B cell (primary cell): ENCODE measurements around the gene AGAP9. TPM values are rescaled to one million over a fixed set of nuclear protein-coding genes. Genes with fewer than 3 reads are reported as not detected.

Source experiments
- ATAC-seq: fragments of 200-7000 bp; cut with Tn5 transposase; one replicate; pipeline ENCODE4 v1.10.0; 2021; ENCODE audit warnings: low read depth, mild to moderate bottlenecking, moderate number of reproducible peaks, moderate library complexity
- CTCF ChIA-PET: fragments of 350-600 bp; sonication (Branson Sonifier 250); formaldehyde crosslinking; loops from one replicate; lab custom pipeline; 2021; ENCODE audit warnings: antibody characterized with exemption, inconsistent platforms; lab: Charles Lee
- POLR2A ChIA-PET: fragments of 350-600 bp; sonication (Branson Sonifier 250); formaldehyde crosslinking; loops from one replicate; lab custom pipeline; 2021; ENCODE audit warnings: antibody characterized with exemption; lab: Charles Lee
- DNase-seq: peaks from one replicate; pipeline ENCODE4 v3.0.0; 2013
- H2AFZ ChIP-seq: 2 replicates; pipeline ENCODE4 v1.6.1; 2012; ENCODE audit warnings: mild to moderate bottlenecking, low read depth, low read length; ENCODE audit not compliant: insufficient read depth, poor library complexity, severe bottlenecking
- H3K27ac ChIP-seq, 2 donors: 1 replicate in 1 of 2; 2 replicates in 1 of 2; pipeline ENCODE4 v1.5.1; 2012 to 2013; ENCODE audit warnings: low read length in 2 of 2, mild to moderate bottlenecking in 2 of 2, moderate library complexity in 1 of 2
- H3K27me3 ChIP-seq, 4 experiments: fragments of 200-600 bp in 1 of 4; sonication (generic) in 1 of 4; replicated peaks in 1 of 4; 1 replicate in 2 of 4; 2 replicates in 2 of 4; pipeline versions ENCODE4 v1.6.1 to v1.7.0; 2013 to 2016; ENCODE audit warnings: low read length in 3 of 4, mild to moderate bottlenecking in 2 of 4, mixed read lengths in 1 of 4, moderate library complexity in 1 of 4; ENCODE audit not compliant: insufficient read depth in 4 of 4, control insufficient read depth in 3 of 4; ENCODE audit errors: control extremely low read depth in 1 of 4
- H3K36me3 ChIP-seq, 2 experiments: replicated peaks in 1 of 2; 1 replicate in 1 of 2; 2 replicates in 1 of 2; pipeline versions ENCODE4 v1.6.1 to v1.7.1; 2013; ENCODE audit warnings: low read length in 1 of 2; ENCODE audit not compliant: insufficient read depth in 2 of 2, control insufficient read depth in 1 of 2; ENCODE audit errors: control extremely low read depth in 1 of 2, extremely low read depth in 1 of 2
- H3K4me1 ChIP-seq, 2 donors: fragments of 200-600 bp in 1 of 2; sonication (generic) in 1 of 2; 1 replicate in 1 of 2; 2 replicates in 1 of 2; pipeline versions ENCODE4 v1.5.1 to v1.6.1; 2013 to 2017; ENCODE audit warnings: low read length in 2 of 2; ENCODE audit not compliant: control insufficient read depth in 2 of 2, insufficient read depth in 2 of 2
- H3K4me2 ChIP-seq: replicated peaks from 2 replicates; pipeline ENCODE3; 2012; ENCODE audit warnings: mild to moderate bottlenecking, low read depth, low read length; ENCODE audit not compliant: poor library complexity, severe bottlenecking
- H3K4me3 ChIP-seq, 5 experiments: fragments of 200-600 bp in 1 of 5; sonication (generic) in 1 of 5; 1 replicate in 3 of 5; 2 replicates in 2 of 5; pipeline versions ENCODE4 v1.5.1 to v1.7.0; 2011 to 2016; ENCODE audit warnings: low read length in 4 of 5, mild to moderate bottlenecking in 4 of 5, low read depth in 2 of 5, control low read depth in 1 of 5, moderate library complexity in 1 of 5; ENCODE audit not compliant: insufficient read depth in 1 of 5; ENCODE audit errors: control extremely low read depth in 1 of 5, extremely low read depth in 1 of 5
- H3K79me2 ChIP-seq: fragments of 200-600 bp; sonication (generic); one replicate; pipeline ENCODE4 v1.6.0; 2016; ENCODE audit warnings: low read length; ENCODE audit not compliant: control insufficient read depth, insufficient read depth
- H3K9ac ChIP-seq: fragments of 200-600 bp; sonication (generic); 2 replicates; pipeline ENCODE4 v1.6.1; 2017; ENCODE audit warnings: mild to moderate bottlenecking, low read length, moderate library complexity
- H3K9me3 ChIP-seq, 3 donors: one replicate each; pipeline versions ENCODE4 v1.6.1 to v1.7.1; 2013; ENCODE audit warnings: low read length in 2 of 3; ENCODE audit not compliant: control insufficient read depth in 2 of 3, insufficient read depth in 1 of 3; ENCODE audit errors: control extremely low read depth in 1 of 3
- H4K20me1 ChIP-seq: 2 replicates; pipeline ENCODE4 v1.6.0; 2012; ENCODE audit warnings: mild to moderate bottlenecking, low read length; ENCODE audit not compliant: insufficient read depth, control insufficient read depth, poor library complexity, severe bottlenecking
- H3K27ac Mint-ChIP-seq: one replicate; pipeline ENCODE4 v1.8.0; 2021; ENCODE audit warnings: mixed read lengths
- H3K27me3 Mint-ChIP-seq: one replicate; pipeline ENCODE4 v1.8.0; 2021; ENCODE audit warnings: mixed read lengths
- H3K4me1 Mint-ChIP-seq: one replicate; pipeline ENCODE4 v1.8.0; 2021; ENCODE audit warnings: mixed read lengths
- H3K4me3 Mint-ChIP-seq: one replicate; pipeline ENCODE4 v1.8.0; 2021; ENCODE audit warnings: mixed read lengths
- H3K9me3 Mint-ChIP-seq: one replicate; pipeline ENCODE4 v1.8.0; 2022; ENCODE audit warnings: mixed read lengths; ENCODE audit not compliant: insufficient read depth
- EZH2 ChIP-seq: IDR thresholded peaks from 2 replicates; pipeline ENCODE4 v1.6.1; 2012; ENCODE audit warnings: borderline replicate concordance, low read depth, mild to moderate bottlenecking, moderate library complexity, low read length; ENCODE audit not compliant: insufficient read depth, poor library complexity, severe bottlenecking
- whole genome bisulfite sequencing: methylation state at CpG from one replicate; pipeline ENCODE4 v1.1.5; 2013; ENCODE audit warnings: missing lambda C conversion rate; ENCODE audit not compliant: insufficient coverage; 5-methylcytosine and 5-hydroxymethylcytosine counted together
- intact Hi-C: fragments of 100-400 bp; cut with micrococcal nuclease; formaldehyde crosslinking; loops from one replicate; pipeline ENCODE4 v1.10.0; 2022
- polyA plus RNA-seq: library from polyadenylated mRNA; depleted of rRNA; stranded (reverse); fragments of >200 nt; gene quantifications from 2 replicates; pipeline ENCODE4 v1.2.3, GENCODE V29; 2012
- total RNA-seq, 2 donors: library from RNA; stranded (reverse); fragments of 120-200 nt in 1 of 2; gene quantifications; 1 replicate in 1 of 2; 2 replicates in 1 of 2; pipeline versions ENCODE4 v1.2.3 to v1.2.4, GENCODE V29; 2013 to 2022
- TF ChIP-seq, protein P1 (sequence below): fragments of 200-600 bp; IDR thresholded peaks from one replicate; pipeline ENCODE4 v1.8.0; 2022; ENCODE audit warnings: antibody characterized with exemption, mild to moderate bottlenecking

The AGAP9 gene
- total and polyA plus RNA-seq, 2 donors (not counting 1 experiment from before 2014, with no cell fraction given) = 6.7 to 16.8 TPM

DNA sequence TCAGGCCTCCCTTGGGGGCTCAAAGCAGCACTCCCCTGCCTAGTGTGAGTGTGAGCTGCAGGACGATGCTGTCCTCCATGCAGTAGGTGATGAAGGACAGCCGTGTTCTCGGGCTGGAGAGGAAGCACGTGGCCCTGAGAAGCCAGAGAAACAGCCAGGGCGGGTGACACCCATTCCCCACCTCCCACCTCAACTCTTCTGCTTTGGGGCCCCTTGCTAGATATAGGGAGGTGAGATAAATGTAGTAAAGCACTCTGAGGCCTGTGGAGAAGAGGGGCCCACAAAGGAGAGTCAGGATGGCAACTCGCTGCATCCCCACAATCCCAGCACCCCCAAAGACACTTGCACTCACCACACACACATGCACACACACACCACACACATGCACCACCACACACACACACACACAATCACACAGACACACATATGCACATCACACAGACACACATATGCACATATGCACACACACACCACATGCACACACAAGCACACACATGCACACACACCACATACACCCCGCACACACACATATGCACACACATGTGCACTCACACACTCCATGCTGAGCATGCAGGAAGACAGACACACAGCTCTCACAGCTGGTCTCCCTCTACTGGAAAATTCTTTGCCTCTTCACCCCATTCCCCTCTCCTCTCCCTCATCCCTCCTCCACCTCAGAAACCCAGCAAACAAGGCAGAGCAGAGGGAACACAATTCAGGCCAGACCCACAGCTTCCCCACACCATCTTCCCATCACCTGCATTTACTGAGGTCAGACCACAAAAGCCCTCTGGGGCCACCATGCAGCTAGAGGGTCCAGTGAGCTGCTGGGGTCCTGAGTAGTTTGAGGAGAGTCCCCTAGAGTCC is 70.1 kb downstream of the AGAP9 start:
- Mint-ChIP-seq H3K27ac (no peak overlapping the region), H3K4me3 (no peak overlapping the region), H3K4me1 (peaks cover 10% of the 10 kb centered on the region), H3K27me3 (peaks cover 12% of the 10 kb centered on the region), H3K9me3 (no peaks in the 10 kb centered on the region)
- WGBS = 79% methylated on average over 3 of the region's 7 CpGs
- Histone ChIP-seq H3K4me1 (peaks cover 0 to 14% of the 10 kb centered on the region in 2 donors), H2AFZ (no peak overlapping the region), H3K9ac (no peak overlapping the region), H3K79me2 (no peaks in the 10 kb centered on the region), H3K9me3 (no peaks in the 10 kb centered on the region), H3K27ac (no peak overlapping the region), H3K27me3 (peaks cover 0 to 3% (median 0%) of the 10 kb centered on the region in 4 experiments), H4K20me1 (no peaks in the 10 kb centered on the region), H3K4me2 (no peak overlapping the region), H3K36me3 (no peaks in the 10 kb centered on the region), H3K4me3 (no peak overlapping the region)
- intact Hi-C loops = no loop called here
- ChIA-PET CTCF (no interaction called here), POLR2A (no interaction called here)
- TF ChIP-seq, protein P1, sequence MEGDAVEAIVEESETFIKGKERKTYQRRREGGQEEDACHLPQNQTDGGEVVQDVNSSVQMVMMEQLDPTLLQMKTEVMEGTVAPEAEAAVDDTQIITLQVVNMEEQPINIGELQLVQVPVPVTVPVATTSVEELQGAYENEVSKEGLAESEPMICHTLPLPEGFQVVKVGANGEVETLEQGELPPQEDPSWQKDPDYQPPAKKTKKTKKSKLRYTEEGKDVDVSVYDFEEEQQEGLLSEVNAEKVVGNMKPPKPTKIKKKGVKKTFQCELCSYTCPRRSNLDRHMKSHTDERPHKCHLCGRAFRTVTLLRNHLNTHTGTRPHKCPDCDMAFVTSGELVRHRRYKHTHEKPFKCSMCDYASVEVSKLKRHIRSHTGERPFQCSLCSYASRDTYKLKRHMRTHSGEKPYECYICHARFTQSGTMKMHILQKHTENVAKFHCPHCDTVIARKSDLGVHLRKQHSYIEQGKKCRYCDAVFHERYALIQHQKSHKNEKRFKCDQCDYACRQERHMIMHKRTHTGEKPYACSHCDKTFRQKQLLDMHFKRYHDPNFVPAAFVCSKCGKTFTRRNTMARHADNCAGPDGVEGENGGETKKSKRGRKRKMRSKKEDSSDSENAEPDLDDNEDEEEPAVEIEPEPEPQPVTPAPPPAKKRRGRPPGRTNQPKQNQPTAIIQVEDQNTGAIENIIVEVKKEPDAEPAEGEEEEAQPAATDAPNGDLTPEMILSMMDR = no peak
- ATAC-seq (no peak), DNase-seq (no peak)

DNA sequence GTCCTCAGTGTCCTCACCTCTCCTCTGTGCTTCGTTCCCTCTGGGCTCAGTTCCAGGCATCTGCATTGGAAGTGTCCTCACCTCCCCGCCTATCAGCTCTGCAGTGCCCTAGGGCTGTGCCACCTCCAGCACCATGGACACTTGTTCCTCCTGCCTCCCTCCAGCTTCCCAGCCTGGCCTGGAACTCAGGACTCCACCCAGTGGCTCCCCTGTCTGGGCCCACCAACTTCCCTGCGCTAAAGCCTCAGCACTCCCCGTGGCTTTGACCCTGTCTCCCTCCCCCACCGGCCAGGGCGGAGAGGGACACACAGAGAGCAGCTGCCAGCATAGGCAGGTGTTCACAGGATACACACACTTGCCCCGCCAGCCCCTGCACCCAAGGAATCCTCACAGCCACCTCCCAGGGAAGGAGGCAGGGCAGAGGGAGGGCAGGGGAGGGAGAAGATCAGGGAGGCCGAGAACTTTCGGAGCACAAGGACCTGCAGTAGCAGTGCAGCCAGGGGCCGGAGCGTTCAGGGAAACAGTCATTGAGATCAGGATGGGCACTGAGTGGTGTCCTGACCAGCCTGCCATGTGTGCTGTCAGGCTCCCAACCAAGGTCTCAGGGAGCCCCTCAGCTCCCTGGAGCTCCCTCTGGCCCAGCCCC is 70.8 kb downstream of the AGAP9 start:
- no peak overlapping the region for H3K9ac ChIP-seq
- Mint-ChIP-seq H3K4me1 (peaks cover 16% of the 10 kb centered on the region), H3K4me3 (no peak overlapping the region), H3K9me3 (peaks cover 3% of the 10 kb centered on the region), H3K27me3 (peaks cover 12% of the 10 kb centered on the region), H3K27ac (no peak overlapping the region)
- H3K9me3 ChIP-seq = peaks cover 0 to 2% (median 0%) of the 10 kb centered on the region in 3 donors
- H3K4me3 ChIP-seq = no peak overlapping the region
- no peaks in the 10 kb centered on the region for H3K79me2 ChIP-seq
- ChIA-PET POLR2A (no interaction called here), CTCF (no interaction called here)
- H3K36me3 ChIP-seq = no peaks in the 10 kb centered on the region
- H3K4me2 ChIP-seq = no peak overlapping the region
- no peak for TF ChIP-seq EZH2
- TF ChIP-seq, protein P1 = no peak
- DNase-seq = no peak
- H4K20me1 ChIP-seq = no peaks in the 10 kb centered on the region
- no peak overlapping the region for H3K27ac ChIP-seq
- no peak for ATAC-seq
- H2AFZ ChIP-seq = no peak overlapping the region
- peaks cover 0 to 3% (median 0%) of the 10 kb centered on the region in 4 experiments for H3K27me3 ChIP-seq
- H3K4me1 ChIP-seq = peaks cover 0 to 14% of the 10 kb centered on the region in 2 donors
- intact Hi-C loops = no loop called here
- 75% methylated on average over 7 of the region's 11 CpGs for WGBS
